ENCODE measurements around the gene KLHL22.

The KLHL22 gene

DNA sequence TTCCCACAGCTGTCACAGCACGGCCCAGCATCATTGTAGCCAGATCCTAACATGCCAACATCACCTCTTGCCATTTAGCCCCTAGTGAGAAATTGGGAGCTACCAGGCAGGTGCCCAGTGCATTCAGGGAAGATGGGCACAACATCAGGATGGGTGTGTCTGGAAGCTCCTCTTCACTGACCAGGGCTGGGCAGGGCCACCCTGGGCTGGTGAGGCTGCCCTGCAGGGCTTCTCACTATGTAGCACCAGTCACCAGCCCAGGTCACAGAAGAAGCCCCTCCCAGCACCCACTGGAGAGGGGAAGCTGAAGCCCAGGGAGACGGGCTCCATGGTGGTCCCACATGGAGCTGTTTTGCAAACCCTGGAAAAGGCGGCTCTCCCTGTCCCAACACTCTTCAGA is 87.8 kb downstream of the KLHL22 start:
- Histone ChIP-seq H3K4me3 (ENCODE audit: low read length) (no peak overlapping the region), H4K20me1 (ENCODE audit: insufficient read depth, low read length) (no peaks in the 10 kb centered on the region), H3K9ac (ENCODE audit: low read length) (no peak overlapping the region), H3K27me3 (ENCODE audit: low read depth, low read length) (no peaks in the 10 kb centered on the region), H3K9me3 (ENCODE audit: insufficient read depth, low read length) (no peaks in the 10 kb centered on the region), H2AFZ (ENCODE audit: low read depth, low read length) (no peak overlapping the region), H3K4me2 (ENCODE audit: low read length) (no peak overlapping the region), H3K36me3 (replicated peaks; ENCODE audit: low read depth, low read length) (peaks cover 3% of the 10 kb centered on the region), H3K4me1 (ENCODE audit: low read length) (no peaks in the 10 kb centered on the region), H3K79me2 (ENCODE audit: low read length) (no peaks in the 10 kb centered on the region), H3K27ac (ENCODE audit: low read length) (no peak overlapping the region)
- TF ChIP-seq CTCF (IDR thresholded peaks at IDR 0.05; ENCODE audit: low read depth, low read length): no peak
- TF ChIP-seq EZH2phosphoT487 (IDR thresholded peaks at IDR 0.05; ENCODE audit: low read depth): no peak

GRCh38 chr22:20406686-20407408 is 88.7 kb downstream of the KLHL22 start:
- Histone ChIP-seq H3K79me2 (ENCODE audit: low read length) (no peaks in the 10 kb centered on the region), H3K9ac (ENCODE audit: low read length) (no peak overlapping the region), H3K4me3 (ENCODE audit: low read length) (no peak overlapping the region), H3K4me2 (ENCODE audit: low read length) (no peak overlapping the region), H3K36me3 (replicated peaks; ENCODE audit: low read depth, low read length) (peaks cover 3% of the 10 kb centered on the region), H4K20me1 (ENCODE audit: insufficient read depth, low read length) (no peaks in the 10 kb centered on the region), H3K9me3 (ENCODE audit: insufficient read depth, low read length) (no peaks in the 10 kb centered on the region), H3K27ac (ENCODE audit: low read length) (no peak overlapping the region), H2AFZ (ENCODE audit: low read depth, low read length) (no peak overlapping the region), H3K27me3 (ENCODE audit: low read depth, low read length) (no peaks in the 10 kb centered on the region), H3K4me1 (ENCODE audit: low read length) (no peaks in the 10 kb centered on the region)
- TF ChIP-seq CTCF (IDR thresholded peaks at IDR 0.05; ENCODE audit: low read depth, low read length) (no peak), EZH2phosphoT487 (IDR thresholded peaks at IDR 0.05; ENCODE audit: low read depth) (no peak)

DNA sequence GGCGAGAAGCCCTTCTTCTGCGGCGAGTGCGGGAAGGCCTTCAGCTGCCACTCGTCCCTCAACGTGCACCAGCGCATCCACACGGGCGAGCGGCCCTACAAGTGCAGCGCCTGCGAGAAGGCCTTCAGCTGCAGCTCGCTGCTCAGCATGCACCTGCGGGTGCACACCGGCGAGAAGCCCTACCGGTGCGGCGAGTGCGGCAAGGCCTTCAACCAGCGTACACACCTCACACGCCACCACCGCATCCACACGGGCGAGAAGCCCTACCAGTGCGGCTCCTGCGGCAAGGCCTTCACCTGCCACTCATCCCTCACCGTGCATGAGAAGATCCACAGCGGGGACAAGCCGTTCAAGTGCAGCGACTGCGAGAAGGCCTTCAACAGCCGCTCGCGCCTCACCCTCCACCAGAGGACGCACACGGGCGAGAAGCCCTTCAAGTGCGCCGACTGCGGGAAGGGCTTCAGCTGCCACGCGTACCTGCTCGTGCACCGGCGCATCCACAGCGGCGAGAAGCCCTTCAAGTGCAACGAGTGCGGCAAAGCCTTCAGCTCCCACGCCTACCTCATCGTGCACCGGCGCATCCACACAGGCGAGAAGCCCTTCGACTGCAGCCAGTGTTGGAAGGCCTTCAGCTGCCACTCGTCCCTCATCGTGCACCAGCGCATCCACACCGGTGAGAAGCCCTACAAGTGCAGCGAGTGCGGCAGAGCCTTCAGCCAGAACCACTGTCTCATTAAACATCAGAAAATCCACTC is 89.5 kb downstream of the KLHL22 start:
- Histone ChIP-seq H3K4me3 (ENCODE audit: low read length) (no peak overlapping the region), H3K27ac (ENCODE audit: low read length) (no peak overlapping the region), H3K9ac (ENCODE audit: low read length) (no peak overlapping the region), H3K9me3 (ENCODE audit: insufficient read depth, low read length) (no peaks in the 10 kb centered on the region), H3K79me2 (ENCODE audit: low read length) (no peaks in the 10 kb centered on the region), H4K20me1 (ENCODE audit: insufficient read depth, low read length) (no peaks in the 10 kb centered on the region), H3K4me2 (ENCODE audit: low read length) (no peak overlapping the region), H2AFZ (ENCODE audit: low read depth, low read length) (no peak overlapping the region), H3K27me3 (ENCODE audit: low read depth, low read length) (no peaks in the 10 kb centered on the region), H3K4me1 (ENCODE audit: low read length) (no peaks in the 10 kb centered on the region), H3K36me3 (replicated peaks; ENCODE audit: low read depth, low read length) (peaks cover 3% of the 10 kb centered on the region)
- no peak for TF ChIP-seq CTCF (IDR thresholded peaks at IDR 0.05; ENCODE audit: low read depth, low read length)
- TF ChIP-seq EZH2phosphoT487 (IDR thresholded peaks at IDR 0.05; ENCODE audit: low read depth): no peak

- peaks cover 3% of the 10 kb centered on the region for H3K36me3 ChIP-seq (replicated peaks; ENCODE audit: low read depth, low read length)
- no peak overlapping the region for H3K9ac ChIP-seq (ENCODE audit: low read length)
- H4K20me1 ChIP-seq (ENCODE audit: insufficient read depth, low read length): no peaks in the 10 kb centered on the region
- no peaks in the 10 kb centered on the region for H3K4me1 ChIP-seq (ENCODE audit: low read length)
- H2AFZ ChIP-seq (ENCODE audit: low read depth, low read length): no peak overlapping the region
- no peak for TF ChIP-seq CTCF (IDR thresholded peaks at IDR 0.05; ENCODE audit: low read depth, low read length)
- no peak for TF ChIP-seq EZH2phosphoT487 (IDR thresholded peaks at IDR 0.05; ENCODE audit: low read depth)
- no peaks in the 10 kb centered on the region for H3K9me3 ChIP-seq (ENCODE audit: insufficient read depth, low read length)
- 0 out of 2 replicates have a peak, but pooled peaks cover 2% of the 10 kb centered on the region for H3K79me2 ChIP-seq (ENCODE audit: low read length)
- H3K4me3 ChIP-seq (ENCODE audit: low read length): no peak overlapping the region
- H3K4me2 ChIP-seq (ENCODE audit: low read length): no peak overlapping the region
- no peaks in the 10 kb centered on the region for H3K27me3 ChIP-seq (ENCODE audit: low read depth, low read length)
- H3K27ac ChIP-seq (ENCODE audit: low read length): no peak overlapping the region
Measured at GRCh38 chr22:20405291-20405930, 90.2 kb downstream of the KLHL22 start.
